ENCODE data around the gene USP7. TPM values are rescaled to one million over a fixed set of nuclear protein-coding genes. Genes with fewer than 3 reads are reported as not detected.

Gene USP7
- total RNA-seq, 4 donors from 2014 or later: 57.9 to 93.6 (median 85.5) TPM

- H3K4me3 ChIP-seq (replicated peaks in 1 of 3): no peak overlapping the region
- no peak overlapping the region for H3K27ac ChIP-seq
- DNase-seq: no peak
- 84% methylated on average over 14 of the region's 14 CpGs for WGBS, 2 donors
- intact Hi-C loops (cut with DNase I): loop anchor here (5.0 to 10.0 kb wide), 3 partner anchors 37 to 323 kb away; partner anchors contain the start of gene USP7
- peaks cover 35 to 38% of the 10 kb centered on the region in 2 donors for H3K36me3 ChIP-seq
- no peaks in the 10 kb centered on the region for H3K9me3 ChIP-seq
- no peak for TF ChIP-seq POLR2A (IDR thresholded peaks at IDR 0.05)
- TF ChIP-seq, protein P1, sequence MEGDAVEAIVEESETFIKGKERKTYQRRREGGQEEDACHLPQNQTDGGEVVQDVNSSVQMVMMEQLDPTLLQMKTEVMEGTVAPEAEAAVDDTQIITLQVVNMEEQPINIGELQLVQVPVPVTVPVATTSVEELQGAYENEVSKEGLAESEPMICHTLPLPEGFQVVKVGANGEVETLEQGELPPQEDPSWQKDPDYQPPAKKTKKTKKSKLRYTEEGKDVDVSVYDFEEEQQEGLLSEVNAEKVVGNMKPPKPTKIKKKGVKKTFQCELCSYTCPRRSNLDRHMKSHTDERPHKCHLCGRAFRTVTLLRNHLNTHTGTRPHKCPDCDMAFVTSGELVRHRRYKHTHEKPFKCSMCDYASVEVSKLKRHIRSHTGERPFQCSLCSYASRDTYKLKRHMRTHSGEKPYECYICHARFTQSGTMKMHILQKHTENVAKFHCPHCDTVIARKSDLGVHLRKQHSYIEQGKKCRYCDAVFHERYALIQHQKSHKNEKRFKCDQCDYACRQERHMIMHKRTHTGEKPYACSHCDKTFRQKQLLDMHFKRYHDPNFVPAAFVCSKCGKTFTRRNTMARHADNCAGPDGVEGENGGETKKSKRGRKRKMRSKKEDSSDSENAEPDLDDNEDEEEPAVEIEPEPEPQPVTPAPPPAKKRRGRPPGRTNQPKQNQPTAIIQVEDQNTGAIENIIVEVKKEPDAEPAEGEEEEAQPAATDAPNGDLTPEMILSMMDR (IDR thresholded peaks at IDR 0.05): no peak
- H3K27me3 ChIP-seq: no peaks in the 10 kb centered on the region
- peaks cover 0 to 12% of the 10 kb centered on the region in 2 donors for H3K4me1 ChIP-seq
Observed at GRCh38 chr16:8889893-8890548, 73.7 kb downstream of the USP7 start.

- H3K4me1 ChIP-seq: peaks cover 0 to 16% of the 10 kb centered on the region in 2 donors
- no peak for DNase-seq
- intact Hi-C loops (cut with DNase I): loop anchor here (5.0 to 10.0 kb wide), 2 partner anchors 38 to 76 kb away; partner anchors contain the start of gene USP7
- whole genome bisulfite sequencing, 2 donors: 91% methylated on average over 14 to 15 of the region's 23 CpGs
- TF ChIP-seq, protein P1 (IDR thresholded peaks at IDR 0.05): no peak
- no peak for TF ChIP-seq POLR2A (IDR thresholded peaks at IDR 0.05)
- no peaks in the 10 kb centered on the region for H3K9me3 ChIP-seq
- H3K27ac ChIP-seq: no peak overlapping the region
- no peaks in the 10 kb centered on the region for H3K27me3 ChIP-seq
- no peak overlapping the region for H3K4me3 ChIP-seq (replicated peaks in 1 of 3)
- H3K36me3 ChIP-seq: peaks cover 27 to 30% of the 10 kb centered on the region in 2 donors
Observed at GRCh38 chr16:8888951-8889892, 74.5 kb downstream of the USP7 start.

DNA sequence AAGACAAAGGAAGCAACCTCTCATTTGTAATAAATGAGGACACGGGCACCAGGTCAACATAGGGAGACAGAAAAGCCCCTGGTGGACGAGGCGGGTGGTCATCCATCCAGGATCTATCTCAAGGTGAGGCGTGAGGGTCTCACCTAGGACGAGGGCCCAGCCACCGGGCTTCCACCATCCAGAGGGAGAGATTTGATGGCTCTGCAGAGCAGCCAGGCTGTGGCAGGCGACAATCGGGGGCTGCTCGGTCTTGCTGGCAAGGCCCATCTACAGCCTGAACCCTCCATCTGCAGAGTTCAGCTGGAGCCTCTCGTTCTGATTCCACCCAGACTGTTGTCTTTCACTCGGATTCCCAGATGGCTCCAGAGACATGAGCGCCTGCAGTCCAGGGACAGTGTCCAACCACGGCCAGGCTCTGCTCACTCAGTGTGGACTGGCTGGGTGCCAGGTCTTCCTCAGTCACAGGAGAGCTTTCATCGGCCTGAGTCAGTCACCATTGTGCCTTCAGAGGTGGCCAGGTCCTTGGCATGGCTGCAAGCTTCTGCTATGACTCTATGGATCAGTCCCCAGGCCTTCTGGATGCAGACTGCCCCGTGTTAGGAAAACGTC is 75.7 kb downstream of the USP7 start:
- H3K36me3 ChIP-seq: peaks cover 16 to 19% of the 10 kb centered on the region in 2 donors
- DNase-seq: peak; percentile 77 to 86
- H3K27ac ChIP-seq: no peak overlapping the region
- TF ChIP-seq, protein P1 (IDR thresholded peaks at IDR 0.05): no peak
- TF ChIP-seq POLR2A (IDR thresholded peaks at IDR 0.05): no peak
- H3K4me3 ChIP-seq (replicated peaks in 1 of 3): no peak overlapping the region
- H3K9me3 ChIP-seq: no peaks in the 10 kb centered on the region
- WGBS, 2 donors: 68 to 89% methylated on average over 8 of the region's 16 CpGs
- intact Hi-C loops (cut with DNase I): loop anchor here (5.0 to 10.0 kb wide), 2 partner anchors 39 to 77 kb away; partner anchors contain the start of gene USP7
- no peaks in the 10 kb centered on the region for H3K27me3 ChIP-seq
- H3K4me1 ChIP-seq: peaks cover 0 to 17% of the 10 kb centered on the region in 2 donors

DNA sequence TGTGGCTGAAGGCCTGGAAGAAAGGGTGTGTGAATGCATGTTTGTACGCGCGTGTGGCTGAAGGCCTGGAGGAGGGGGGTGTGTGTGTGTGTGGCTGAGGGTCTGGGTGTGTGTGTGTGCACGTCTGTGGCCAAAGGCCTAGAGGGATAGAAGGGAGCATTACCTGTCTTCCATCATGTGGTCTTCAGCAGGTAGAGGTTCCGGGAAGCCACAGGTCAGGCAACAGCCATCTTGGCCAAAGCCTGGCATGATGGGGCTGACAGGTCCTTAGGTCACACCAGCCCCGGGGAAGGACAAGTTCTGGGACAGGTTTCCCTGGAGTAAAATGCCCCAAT is 76.3 kb downstream of the USP7 start:
- DNase-seq: no peak
- H3K4me1 ChIP-seq: peaks cover 0 to 17% of the 10 kb centered on the region in 2 donors
- no peak overlapping the region for H3K27ac ChIP-seq
- no peaks in the 10 kb centered on the region for H3K27me3 ChIP-seq
- H3K36me3 ChIP-seq: peaks cover 10 to 18% of the 10 kb centered on the region in 2 donors
- TF ChIP-seq, protein P1 (IDR thresholded peaks at IDR 0.05): no peak
- TF ChIP-seq POLR2A (IDR thresholded peaks at IDR 0.05): no peak
- H3K4me3 ChIP-seq (replicated peaks in 1 of 3): no peak overlapping the region
- H3K9me3 ChIP-seq: no peaks in the 10 kb centered on the region
- intact Hi-C loops (cut with DNase I): loop anchor here (5.0 to 10.0 kb wide), 2 partner anchors 40 to 77 kb away; partner anchors contain the start of gene USP7
- 85 to 98% methylated on average over 6 of the region's 6 CpGs for WGBS, 2 donors
